Raji (cell line): ENCODE results near the gene B3GALT5.

Experiments used
- POLR2A ChIP-seq: IDR thresholded peaks from 2 replicates; pipeline ENCODE4 v1.6.1; 2011; ENCODE audit warnings: low read depth, low read length, control low read depth; ENCODE audit not compliant: insufficient read depth

The B3GALT5 gene

DNA sequence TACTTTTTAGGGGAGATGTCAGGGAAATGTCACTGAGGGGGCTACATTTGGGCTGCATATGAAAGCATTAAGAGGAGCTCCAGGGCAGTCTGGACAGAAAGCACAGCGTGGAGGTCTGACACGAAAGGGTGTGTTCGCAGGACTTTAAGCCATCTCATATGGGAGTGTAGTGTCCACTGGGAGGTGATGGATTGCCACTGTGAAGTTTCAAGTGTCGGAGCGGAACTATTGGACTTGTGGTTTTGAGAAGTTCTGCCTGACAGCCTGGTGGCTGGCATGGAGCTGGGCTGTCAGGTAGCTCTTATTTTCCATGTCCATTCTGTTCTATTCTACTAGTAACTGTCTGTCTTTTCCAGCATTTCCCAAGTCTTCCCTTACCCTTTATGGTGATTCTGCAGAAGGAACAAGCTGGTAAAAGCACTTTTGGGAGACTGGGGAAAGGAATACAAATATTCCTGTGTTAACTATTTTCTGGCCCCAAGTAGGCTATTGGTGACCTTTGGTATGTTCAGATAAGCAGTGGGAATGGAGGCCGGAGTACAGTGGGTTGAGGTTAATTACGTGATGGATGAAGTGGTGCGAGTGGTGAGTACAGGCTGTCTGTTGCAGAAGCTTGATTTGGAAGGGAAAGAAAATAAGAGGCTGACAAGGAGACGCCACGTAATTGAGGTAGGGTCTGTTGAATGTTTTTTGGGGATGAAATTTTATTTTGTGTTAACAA, 19.3 kb downstream of the B3GALT5 start:
- no peak for TF ChIP-seq POLR2A

DNA sequence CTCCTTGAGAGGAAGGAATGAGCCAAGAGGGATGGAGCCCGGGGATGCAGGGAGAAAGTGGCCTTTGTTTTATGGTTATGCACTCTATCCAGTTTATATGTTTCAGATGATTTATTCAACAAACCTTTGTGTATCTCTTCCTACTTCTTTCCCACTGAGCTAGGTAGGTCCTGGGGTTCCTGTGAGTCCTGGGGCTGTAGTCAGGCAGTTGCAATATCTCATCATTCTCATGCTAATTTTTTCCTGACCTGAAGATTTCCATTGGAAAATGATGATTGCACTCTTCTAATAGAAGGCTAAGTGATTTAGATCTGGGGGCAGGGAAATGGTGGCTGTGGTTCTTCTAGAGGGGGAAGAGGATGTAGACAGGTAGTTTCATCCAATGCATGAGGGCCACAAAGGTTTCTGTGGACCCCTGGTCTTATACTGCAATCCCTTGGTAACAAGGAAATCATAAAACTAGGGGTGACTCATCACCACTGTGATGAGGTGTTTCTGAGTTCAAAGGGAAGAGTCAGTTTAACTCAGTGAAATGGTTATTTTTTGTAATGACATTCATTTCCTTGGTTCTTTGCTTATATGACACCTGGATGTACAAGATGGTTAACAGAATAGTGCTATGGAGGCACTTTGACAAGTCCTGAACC, 20.2 kb downstream of the B3GALT5 start:
- no peak for TF ChIP-seq POLR2A

DNA sequence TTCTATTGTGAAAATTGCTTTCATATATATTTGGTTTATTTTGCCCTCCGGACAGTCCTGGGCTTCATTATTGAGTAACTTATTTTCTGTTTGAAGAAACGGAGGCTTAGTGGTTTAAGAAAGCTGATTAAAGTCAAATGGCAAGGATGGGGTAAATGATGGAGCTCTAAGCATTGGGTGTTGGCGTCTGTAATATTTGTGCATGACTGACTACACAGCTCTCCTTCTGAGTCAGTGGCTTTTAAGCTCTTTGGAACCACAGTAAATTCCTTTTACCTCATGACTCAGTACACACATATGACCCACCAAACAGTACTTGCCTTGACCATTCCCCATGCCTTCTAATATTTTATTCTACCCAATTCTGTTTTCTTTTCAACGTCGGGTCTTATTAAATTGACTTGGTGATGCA, 21.0 kb downstream of the B3GALT5 start:
- TF ChIP-seq POLR2A = no peak

DNA sequence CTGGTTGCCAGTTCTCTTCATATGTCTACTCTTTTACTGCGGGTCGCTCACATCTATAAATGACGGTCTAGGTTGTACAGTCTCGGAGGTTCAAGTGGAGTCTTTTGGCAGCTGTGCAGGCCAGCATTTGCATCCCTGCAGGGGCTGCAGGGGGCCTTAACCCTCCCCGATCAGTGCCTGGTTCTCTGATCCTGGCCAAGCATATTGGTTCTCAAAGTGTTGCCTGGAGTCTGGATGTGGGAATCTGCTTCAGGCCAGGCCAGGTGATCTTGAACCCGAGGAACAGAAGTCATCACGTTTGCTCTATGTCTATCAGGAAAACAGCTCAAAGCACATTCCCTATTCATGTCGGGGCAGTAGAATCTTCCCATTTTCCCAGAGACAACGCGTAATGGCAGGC, 21.8 kb downstream of the B3GALT5 start:
- TF ChIP-seq POLR2A = no peak

DNA sequence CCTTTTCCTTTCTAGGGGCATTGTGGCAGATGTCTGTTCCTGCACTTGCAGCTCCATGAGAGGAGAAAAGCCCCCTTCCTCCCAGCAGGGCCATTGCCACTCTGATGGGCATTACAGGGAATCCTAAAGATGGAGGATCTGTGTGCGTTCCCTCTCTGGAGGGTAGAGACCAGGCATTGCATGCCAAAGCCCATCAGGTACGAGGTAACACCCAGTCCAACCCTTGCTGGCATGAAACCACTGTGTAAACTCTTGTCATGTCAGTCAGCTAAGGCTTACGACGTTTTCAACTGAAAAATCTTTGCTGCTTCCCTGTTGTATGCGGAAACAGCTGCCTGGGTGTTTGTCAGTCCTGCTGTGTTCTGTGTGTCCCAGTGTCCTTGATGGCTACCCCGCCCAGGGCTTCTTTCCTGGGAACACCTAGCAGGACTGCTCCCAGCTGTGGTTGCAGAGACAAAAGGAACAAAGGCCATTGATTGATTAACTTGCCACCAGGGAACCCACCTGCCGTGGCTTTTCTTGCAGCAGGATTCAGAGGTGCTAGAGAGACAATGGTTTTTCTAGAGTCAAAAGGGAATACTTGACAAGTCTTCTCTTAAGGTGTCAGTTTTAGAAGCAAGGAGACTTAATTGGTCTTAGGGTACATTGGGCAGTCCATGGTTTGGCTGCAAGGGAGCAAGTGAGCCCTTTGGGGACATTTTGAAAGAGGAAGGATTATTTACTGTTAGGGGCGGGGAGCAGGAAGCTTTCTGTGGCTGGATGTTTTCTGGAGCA, 24.6 kb downstream of the B3GALT5 start:
- TF ChIP-seq POLR2A = no peak

DNA sequence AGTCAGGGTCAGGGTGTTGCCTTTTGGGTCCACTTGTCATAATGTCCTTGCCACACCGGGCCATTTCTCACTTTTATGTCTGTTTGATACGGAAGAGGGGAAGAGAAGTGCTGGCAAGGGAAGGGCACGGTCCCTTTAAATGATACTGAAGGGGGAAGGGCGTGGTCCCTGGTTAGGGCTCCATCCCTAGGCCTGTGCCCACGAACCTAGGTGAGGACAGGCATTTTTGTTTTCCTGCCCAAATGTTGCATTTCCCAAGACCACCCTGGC, 25.2 kb downstream of the B3GALT5 start:
- TF ChIP-seq POLR2A = no peak

DNA sequence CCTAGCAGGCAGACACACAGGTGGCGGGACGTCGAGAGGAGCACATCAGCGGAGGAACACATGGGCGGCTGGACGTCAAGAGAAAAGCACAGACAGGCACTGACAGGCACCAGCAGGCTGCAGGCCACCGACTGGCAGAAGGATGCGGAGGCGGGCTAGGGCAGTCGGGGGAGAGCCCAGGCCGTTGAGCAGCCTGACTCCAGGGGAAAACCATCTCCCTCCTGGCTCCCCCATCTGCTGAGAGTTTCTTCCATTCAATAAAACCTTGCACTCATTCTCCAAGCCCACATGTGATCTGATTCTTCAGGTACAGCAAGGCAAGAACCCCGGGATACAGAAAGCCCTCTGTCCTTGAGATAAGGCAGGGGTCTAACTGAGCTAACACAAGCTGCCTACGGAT, 25.5 kb downstream of the B3GALT5 start:
- TF ChIP-seq POLR2A = no peak

DNA sequence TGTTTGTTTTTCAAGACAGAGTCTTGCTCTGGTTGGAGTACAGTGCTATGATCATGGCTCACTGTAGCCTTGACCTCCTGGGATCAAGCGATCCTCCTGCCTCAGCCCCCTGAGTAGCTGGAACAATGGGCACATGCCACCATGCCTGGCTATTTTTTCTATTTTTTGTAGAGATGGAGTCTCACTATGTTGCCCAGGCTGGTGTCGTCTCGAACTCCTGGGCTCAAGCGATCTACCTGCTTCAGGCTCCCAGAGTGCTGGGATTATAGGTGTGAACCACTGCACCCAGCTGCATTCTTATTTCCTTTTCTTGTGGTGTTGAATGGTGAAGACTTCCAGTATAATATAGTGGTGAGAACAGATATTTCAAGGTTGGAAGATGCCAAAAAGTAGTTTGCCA, 28.0 kb downstream of the B3GALT5 start:
- TF ChIP-seq POLR2A = no peak

DNA sequence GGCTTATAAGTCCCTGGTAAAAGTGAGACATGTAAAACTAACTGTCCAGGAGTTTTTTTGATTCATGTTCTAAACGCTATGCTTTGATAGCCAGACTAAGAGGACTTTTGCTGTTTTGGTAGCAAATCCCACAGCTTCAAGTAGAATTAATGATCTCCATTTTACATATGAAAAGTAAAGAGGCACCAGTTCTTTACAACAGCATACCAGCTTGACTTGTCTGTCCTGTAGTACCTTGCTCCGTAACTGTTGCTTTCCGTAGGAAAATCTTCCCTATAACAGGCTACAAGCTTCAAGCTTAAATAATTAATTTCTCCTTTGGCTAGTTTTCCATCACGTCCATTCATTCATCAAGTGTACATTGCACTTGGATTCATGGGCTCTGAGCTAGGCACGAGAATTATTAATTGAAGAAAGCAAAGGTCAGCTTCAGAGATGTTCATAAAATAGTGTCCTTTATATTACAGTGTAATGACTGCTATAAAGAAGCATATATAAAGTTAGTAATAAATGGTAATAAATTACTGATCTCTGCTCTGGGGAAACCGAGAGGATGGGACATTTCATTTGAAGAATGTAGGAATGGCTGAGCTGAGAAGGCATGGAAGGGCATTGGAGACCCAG, 29.2 kb downstream of the B3GALT5 start:
- no peak for TF ChIP-seq POLR2A

DNA sequence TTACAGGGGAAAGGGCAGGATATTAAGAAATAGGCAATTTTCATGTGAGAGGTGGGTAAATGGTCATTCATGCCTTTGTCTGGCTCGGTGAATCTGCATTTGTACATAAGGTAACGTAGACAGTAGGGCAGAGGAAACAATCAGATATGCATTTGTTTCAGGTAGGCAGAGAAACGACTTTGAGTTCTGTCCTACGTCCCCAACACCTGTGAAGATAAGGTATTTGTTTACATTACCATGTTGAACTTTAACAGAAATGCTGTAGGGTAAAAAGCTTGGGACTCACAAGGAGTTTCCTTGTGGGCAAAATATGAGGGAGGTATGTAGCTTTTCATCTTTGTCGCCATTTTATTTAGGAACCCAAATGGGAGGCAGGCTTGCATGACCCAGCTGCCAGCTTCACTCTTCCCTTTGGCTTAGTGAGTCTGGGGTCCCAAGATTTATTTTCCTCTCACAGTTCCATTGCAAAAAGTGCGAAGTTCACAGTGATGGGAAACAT, 31.4 kb downstream of the B3GALT5 start:
- no peak for TF ChIP-seq POLR2A

DNA sequence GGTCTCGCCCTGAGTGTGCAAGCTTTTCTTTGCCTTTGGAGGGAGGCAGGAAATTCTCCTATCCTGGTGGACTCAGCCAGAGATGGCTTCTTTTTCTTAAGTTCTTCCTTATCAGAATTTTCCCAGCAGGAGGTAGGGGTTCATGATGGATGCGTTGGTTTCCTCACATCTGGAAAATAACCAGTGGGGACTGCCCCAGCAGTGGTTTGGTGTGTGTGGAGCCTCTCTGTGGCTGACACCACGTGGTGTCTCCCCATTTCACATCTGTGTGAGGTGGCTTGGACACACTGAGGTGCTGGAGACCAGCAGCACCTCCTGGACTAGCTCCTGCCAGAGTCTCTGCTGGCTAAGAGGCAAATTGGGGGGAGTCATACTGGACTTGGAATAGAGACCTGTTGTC, 32.6 kb downstream of the B3GALT5 start:
- no peak for TF ChIP-seq POLR2A

DNA sequence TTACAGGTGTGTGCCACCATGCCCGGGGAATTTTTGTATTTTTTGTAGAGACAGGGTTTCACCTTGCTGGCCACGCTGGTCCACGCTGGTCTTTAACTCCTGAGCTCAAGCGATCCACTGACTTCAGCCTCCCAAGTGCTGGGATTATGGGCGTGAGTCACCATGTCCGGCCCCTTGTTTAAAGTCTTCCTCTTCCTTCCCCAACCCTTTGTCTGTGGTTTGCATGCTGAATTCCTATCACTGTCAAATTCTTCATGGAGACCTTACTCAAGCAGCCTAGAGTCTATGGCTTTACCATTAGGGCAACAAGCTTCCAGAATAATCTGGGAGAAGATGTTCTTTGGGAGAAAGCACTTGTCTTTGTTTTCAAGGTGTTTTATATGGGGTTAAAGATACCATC, 34.7 kb downstream of the B3GALT5 start:
- TF ChIP-seq POLR2A = no peak

DNA sequence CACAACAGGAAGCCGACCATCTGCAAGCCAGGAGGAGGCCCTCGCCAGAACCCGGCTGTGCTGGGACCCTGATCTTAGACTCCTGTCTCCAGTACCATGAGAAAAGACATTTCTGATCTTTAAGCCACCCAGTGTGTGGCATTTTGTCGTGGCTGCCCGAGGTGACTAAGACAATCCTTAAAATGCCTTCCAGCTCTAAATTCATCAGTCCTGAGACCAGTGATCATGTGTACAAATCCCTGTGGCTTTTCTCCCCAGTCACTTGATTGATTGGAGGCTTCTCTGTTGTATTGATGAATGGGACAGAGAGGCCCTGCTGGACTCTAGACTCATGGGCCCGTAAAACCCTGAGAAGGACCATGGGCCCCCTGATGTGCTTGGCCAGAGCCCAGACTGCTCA, 36.1 kb downstream of the B3GALT5 start:
- no peak for TF ChIP-seq POLR2A

DNA sequence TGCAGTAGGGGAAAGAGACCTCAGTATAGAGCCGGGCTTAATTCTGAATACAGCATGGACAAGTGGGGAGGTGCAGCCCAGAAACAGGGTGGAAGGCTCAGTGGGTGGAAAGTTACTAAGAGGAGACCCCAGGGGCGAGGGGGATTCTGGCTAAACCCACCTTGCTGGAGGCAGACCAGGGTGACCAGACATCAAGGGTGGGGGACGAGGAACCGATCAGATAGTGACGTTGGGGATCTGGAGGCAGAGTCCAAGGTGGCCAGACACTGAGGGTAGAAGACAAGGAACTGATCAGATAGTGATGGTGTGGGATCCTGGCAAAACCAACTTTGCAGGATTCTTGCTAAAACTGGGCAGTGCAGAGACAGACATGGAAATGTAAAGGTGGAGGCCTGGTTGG, 36.8 kb downstream of the B3GALT5 start:
- TF ChIP-seq POLR2A = no peak

DNA sequence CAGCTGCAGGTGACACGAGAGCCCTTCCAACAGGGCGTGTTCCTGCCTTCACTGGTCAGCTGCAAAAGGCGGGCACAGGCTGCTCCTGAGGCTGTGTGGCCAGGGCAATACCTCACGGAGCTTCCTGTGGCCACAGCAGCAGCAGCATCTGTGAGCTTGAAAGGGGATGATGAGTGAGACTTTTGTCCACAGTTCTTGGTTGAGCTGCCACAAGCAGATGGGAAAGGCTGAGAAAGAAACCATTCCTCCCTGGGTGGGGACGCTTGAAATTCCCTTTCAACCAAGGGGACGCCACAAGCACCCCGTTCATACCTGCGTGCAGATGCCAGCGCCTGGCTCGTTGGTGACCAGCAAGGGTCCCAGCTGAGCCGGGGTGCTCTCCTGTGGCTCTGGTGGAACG, 37.6 kb downstream of the B3GALT5 start:
- TF ChIP-seq POLR2A = no peak

DNA sequence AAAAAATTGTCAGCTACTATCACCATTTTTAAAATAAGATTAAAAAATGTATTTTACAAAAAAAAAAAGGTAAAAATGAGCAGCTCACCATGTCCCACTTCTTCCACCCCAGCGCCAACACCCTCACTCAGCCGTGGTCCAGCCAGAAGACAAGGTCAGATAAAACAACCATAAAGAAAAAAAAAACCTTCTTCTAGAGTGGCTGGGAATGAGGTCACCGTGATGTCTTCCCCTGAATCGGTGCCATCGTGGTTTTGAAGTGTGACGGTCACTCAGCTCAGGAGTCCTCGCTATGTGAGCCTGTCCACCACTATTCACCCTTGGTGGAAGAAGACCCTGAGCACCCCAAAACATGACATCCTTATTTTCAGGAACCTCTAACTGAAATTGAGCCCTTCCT, 38.1 kb downstream of the B3GALT5 start:
- no peak for TF ChIP-seq POLR2A
